Activated naive CD4-positive, alpha-beta T cell treated with Interleukin-2 at 50 U/mL for 16 hours (primary cell): ENCODE measurements around the gene SDK2.

Source experiments
- DNase-seq: peaks from one replicate; pipeline ENCODE4 v3.0.0-alpha.2; 2020

Gene SDK2

GRCh38 chr17:73644145-73645049, at the start of gene SDK2:
SDK2 (minus strand) TSS chr17:73644445; CDS start chr17:73644088, 357 bp downstream.
- no peak for DNase-seq

- DNase-seq: no peak
These were observed 48.8 kb upstream of the SDK2 start for GRCh38 chr17:73693071-73693470.

- DNase-seq: no peak
These were observed 47.1 kb upstream of the SDK2 start for GRCh38 chr17:73691321-73691766.

- DNase-seq: no peak
These were observed 46.4 kb upstream of the SDK2 start for GRCh38 chr17:73690676-73691075.

GRCh38 chr17:73689596-73690275, 45.5 kb upstream of the SDK2 start:
- DNase-seq: no peak

- no peak for DNase-seq
These were observed 42.7 kb upstream of the SDK2 start for GRCh38 chr17:73686961-73687360.

- no peak for DNase-seq
These were observed 41.9 kb upstream of the SDK2 start for GRCh38 chr17:73686126-73686525.

GRCh38 chr17:73684183-73684582, 39.9 kb upstream of the SDK2 start:
- no peak for DNase-seq

GRCh38 chr17:73683771-73684170, 39.5 kb upstream of the SDK2 start:
- DNase-seq: no peak

GRCh38 chr17:73681946-73682345, 37.7 kb upstream of the SDK2 start:
- DNase-seq: no peak

GRCh38 chr17:73679476-73679875, 35.2 kb upstream of the SDK2 start:
- no peak for DNase-seq

GRCh38 chr17:73678999-73679398, 34.8 kb upstream of the SDK2 start:
- no peak for DNase-seq

- DNase-seq: no peak
These were observed 25.5 kb upstream of the SDK2 start for GRCh38 chr17:73669771-73670170.

GRCh38 chr17:73667181-73667959, 23.1 kb upstream of the SDK2 start:
- no peak for DNase-seq

- DNase-seq: no peak
These were observed 19.4 kb upstream of the SDK2 start for GRCh38 chr17:73663614-73664013.

- no peak for DNase-seq
These were observed 16.1 kb upstream of the SDK2 start for GRCh38 chr17:73660366-73660765.

GRCh38 chr17:73658821-73659515, 14.7 kb upstream of the SDK2 start:
- no peak for DNase-seq

GRCh38 chr17:73657473-73658116, 13.3 kb upstream of the SDK2 start:
- no peak for DNase-seq

- DNase-seq: no peak
These were observed 10.0 kb upstream of the SDK2 start for GRCh38 chr17:73654241-73654640.

- DNase-seq: no peak
These were observed 9.6 kb upstream of the SDK2 start for GRCh38 chr17:73653810-73654209.

- DNase-seq: no peak
These were observed 8.7 kb upstream of the SDK2 start for GRCh38 chr17:73652886-73653480.
